Activated naive CD4-positive, alpha-beta T cell treated with anti-CD3 and anti-CD28 coated beads, Interleukin-2, amount 10 ng/mL, durations not matched to agents 5 hours and 36 hours (primary cell): ENCODE results near the gene PET117. TPM values are rescaled to one million over a fixed set of nuclear protein-coding genes. Genes with fewer than 3 reads are reported as not detected.

ENCODE experiments used
- total RNA-seq, 2 experiments: library from RNA; stranded (reverse); gene quantifications; one replicate each; pipeline ENCODE4 v1.2.3, GENCODE V29; 2021

The PET117 gene, protein sequence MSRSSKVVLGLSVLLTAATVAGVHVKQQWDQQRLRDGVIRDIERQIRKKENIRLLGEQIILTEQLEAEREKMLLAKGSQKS
- 10 to 100 TPM; 13.6 to 14.4 TPM for total RNA-seq

DNA sequence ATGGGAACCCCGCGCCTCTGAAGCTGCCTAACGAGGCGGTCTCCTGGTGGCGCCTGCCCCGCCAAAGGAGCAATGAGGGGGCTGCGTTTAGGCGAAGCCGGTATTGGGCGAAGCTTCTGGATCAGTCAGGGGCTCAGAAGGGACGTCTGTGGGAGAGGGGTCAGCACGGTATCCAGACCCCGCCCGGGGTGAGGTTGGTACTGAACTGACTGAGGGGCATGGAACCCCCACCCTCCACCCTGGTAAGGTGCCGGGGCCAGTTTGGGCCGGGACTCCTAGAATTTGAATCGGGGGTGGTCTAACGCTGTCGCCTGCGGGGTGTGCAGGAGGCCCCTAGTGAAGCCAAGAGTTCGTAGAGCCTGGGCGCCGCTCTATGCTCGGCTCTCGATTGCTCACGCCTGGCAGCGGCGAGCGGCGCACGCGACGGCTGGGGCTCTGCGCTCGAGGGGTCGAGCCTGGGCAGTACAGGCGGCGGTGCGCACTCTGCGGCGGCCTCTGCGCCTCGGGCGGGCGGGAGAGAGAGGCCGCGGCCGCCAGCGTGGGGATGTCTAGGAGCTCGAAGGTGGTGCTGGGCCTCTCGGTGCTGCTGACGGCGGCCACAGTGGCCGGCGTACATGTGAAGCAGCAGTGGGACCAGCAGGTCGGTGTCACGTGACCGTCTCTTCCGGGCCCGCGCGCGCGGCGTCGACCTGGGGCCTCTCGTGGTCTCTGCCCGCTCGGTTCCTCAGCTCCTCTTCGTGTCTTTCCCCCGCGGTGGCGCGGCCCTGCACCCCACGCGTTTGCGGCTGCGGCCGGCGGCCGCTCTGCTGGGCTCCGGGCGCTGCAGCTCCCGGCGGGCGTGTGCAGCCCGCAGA lies at the start of gene PET117, which contains the start of gene KAT14:
TSS of gene PET117 (plus strand) at position 452 of the 854 bp plus-strand sequence. CDS start at position 545, 93 bp downstream.
TSS of gene KAT14 (plus strand) at position 452 of the 854 bp plus-strand sequence. CDS start 4,798 bp downstream, outside the sequence.

Other genes starting within 250 kb of the PET117 start
- 100 to 1,000 TPM; 141 to 149 TPM for gene SNX5, start 169.1 kb upstream of the PET117 start, total RNA-seq
- 10 to 100 TPM; 40.7 to 41.3 TPM for gene MGME1, start 168.8 kb upstream of the PET117 start, total RNA-seq
- gene OVOL2, start 79.9 kb upstream of the PET117 start, total RNA-seq = not detected
- 10 to 100 TPM; 14.5 to 15.8 TPM for gene KAT14, start within 50 bp of the PET117 start, total RNA-seq
- gene ZNF133, start 150.7 kb downstream of the PET117 start, total RNA-seq = 10 to 100 TPM in 1 of 2 experiments, 1 to 10 TPM in 1; 8.2 to 10.3 TPM